ENCODE results near the gene ARID5B. TPM values are rescaled to one million over a fixed set of nuclear protein-coding genes. Genes with fewer than 3 reads are reported as not detected.

ARID5B gene
- total and polyA plus RNA-seq, 2 experiments from 2014 or later, result 1.3 to 1.6 TPM

DNA sequence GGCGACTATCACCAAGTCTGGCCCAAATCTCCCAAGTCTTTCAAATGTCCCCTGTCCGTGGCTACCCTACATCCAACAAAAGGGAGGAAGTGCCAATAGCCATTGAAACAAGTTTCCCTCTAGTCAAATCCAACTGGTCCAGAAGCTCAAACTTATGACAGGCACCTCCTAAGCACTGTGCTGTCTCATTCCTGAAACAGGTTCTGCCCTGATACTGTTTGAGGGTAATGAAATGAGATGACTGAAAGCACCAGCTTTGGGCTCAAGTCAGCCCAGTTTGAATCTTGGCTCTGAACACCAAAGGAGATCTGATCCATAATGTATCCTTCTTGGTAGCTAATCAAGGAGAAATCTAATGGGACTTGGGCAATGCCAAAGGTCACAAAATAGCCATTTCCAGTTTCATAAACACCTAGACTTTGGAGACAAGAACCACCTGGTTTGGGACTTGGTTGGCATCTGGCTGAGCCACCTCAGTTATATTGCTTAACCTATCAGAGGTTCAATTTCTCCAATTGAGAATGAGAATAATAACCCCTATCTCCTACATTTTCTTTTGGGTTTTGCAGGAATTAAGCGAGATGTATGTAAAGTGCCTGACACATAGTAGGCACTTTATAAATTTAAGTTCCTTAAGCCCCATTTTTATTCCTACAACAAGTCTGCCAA, 34.7 kb upstream of the ARID5B start:
- Histone ChIP-seq H3K27me3 (ENCODE audit: insufficient read depth) (no peaks in the 10 kb centered on the region), H3F3A (replicated peaks; ENCODE audit: low read depth) (no peaks in the 10 kb centered on the region), H3K4me1 (ENCODE audit: insufficient read depth) (0 out of 2 replicates have a peak, but pooled peaks cover 3% of the 10 kb centered on the region), H3K4me3 (peak overlapping the region; percentile 44; the same call in 1 of the 2 replicates), H3K79me2 (replicated peaks; ENCODE audit: insufficient read depth) (no peaks in the 10 kb centered on the region), H3K36me3 (ENCODE audit: insufficient read depth) (no peaks in the 10 kb centered on the region), H3K4me2 (no peak overlapping the region), H3K27ac (ENCODE audit: low read depth) (no peak overlapping the region), H3K9me2 (ENCODE audit: insufficient read depth) (no peaks in the 10 kb centered on the region), H4K20me1 (replicated peaks; ENCODE audit: insufficient read depth) (no peaks in the 10 kb centered on the region), H2AFZ (peak overlapping the region; percentile 81)
- no peak overlapping the region for H3K4me3 Mint-ChIP-seq
- no peak for TF ChIP-seq EZH2 (IDR thresholded peaks at IDR 0.05; ENCODE audit: low read depth, unreplicated experiment)
- no peak for TF ChIP-seq POLR2AphosphoS5 (IDR thresholded peaks at IDR 0.05; ENCODE audit: low read depth)
- TF ChIP-seq, protein P1, sequence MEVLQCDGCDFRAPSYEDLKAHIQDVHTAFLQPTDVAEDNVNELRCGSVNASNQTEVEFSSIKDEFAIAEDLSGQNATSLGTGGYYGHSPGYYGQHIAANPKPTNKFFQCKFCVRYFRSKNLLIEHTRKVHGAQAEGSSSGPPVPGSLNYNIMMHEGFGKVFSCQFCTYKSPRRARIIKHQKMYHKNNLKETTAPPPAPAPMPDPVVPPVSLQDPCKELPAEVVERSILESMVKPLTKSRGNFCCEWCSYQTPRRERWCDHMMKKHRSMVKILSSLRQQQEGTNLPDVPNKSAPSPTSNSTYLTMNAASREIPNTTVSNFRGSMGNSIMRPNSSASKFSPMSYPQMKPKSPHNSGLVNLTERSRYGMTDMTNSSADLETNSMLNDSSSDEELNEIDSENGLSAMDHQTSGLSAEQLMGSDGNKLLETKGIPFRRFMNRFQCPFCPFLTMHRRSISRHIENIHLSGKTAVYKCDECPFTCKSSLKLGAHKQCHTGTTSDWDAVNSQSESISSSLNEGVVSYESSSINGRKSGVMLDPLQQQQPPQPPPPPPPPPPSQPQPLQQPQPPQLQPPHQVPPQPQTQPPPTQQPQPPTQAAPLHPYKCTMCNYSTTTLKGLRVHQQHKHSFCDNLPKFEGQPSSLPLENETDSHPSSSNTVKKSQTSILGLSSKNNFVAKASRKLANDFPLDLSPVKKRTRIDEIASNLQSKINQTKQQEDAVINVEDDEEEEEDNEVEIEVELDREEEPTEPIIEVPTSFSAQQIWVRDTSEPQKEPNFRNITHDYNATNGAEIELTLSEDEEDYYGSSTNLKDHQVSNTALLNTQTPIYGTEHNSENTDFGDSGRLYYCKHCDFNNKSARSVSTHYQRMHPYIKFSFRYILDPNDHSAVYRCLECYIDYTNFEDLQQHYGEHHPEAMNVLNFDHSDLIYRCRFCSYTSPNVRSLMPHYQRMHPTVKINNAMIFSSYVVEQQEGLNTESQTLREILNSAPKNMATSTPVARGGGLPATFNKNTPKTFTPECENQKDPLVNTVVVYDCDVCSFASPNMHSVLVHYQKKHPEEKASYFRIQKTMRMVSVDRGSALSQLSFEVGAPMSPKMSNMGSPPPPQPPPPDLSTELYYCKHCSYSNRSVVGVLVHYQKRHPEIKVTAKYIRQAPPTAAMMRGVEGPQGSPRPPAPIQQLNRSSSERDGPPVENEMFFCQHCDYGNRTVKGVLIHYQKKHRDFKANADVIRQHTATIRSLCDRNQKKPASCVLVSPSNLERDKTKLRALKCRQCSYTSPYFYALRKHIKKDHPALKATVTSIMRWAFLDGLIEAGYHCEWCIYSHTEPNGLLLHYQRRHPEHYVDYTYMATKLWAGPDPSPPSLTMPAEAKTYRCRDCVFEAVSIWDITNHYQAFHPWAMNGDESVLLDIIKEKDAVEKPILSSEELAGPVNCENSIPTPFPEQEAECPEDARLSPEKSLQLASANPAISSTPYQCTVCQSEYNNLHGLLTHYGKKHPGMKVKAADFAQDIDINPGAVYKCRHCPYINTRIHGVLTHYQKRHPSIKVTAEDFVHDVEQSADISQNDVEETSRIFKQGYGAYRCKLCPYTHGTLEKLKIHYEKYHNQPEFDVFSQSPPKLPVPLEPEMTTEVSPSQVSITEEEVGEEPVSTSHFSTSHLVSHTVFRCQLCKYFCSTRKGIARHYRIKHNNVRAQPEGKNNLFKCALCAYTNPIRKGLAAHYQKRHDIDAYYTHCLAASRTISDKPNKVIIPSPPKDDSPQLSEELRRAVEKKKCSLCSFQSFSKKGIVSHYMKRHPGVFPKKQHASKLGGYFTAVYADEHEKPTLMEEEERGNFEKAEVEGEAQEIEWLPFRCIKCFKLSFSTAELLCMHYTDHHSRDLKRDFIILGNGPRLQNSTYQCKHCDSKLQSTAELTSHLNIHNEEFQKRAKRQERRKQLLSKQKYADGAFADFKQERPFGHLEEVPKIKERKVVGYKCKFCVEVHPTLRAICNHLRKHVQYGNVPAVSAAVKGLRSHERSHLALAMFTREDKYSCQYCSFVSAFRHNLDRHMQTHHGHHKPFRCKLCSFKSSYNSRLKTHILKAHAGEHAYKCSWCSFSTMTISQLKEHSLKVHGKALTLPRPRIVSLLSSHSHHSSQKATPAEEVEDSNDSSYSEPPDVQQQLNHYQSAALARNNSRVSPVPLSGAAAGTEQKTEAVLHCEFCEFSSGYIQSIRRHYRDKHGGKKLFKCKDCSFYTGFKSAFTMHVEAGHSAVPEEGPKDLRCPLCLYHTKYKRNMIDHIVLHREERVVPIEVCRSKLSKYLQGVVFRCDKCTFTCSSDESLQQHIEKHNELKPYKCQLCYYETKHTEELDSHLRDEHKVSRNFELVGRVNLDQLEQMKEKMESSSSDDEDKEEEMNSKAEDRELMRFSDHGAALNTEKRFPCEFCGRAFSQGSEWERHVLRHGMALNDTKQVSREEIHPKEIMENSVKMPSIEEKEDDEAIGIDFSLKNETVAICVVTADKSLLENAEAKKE (CRISPR knock-in tag; IDR thresholded peaks at IDR 0.05), result no peak
- TF ChIP-seq STAT1 (IDR thresholded peaks at IDR 0.05; ENCODE audit: unreplicated experiment), result no peak
- TF ChIP-seq, protein P2, sequence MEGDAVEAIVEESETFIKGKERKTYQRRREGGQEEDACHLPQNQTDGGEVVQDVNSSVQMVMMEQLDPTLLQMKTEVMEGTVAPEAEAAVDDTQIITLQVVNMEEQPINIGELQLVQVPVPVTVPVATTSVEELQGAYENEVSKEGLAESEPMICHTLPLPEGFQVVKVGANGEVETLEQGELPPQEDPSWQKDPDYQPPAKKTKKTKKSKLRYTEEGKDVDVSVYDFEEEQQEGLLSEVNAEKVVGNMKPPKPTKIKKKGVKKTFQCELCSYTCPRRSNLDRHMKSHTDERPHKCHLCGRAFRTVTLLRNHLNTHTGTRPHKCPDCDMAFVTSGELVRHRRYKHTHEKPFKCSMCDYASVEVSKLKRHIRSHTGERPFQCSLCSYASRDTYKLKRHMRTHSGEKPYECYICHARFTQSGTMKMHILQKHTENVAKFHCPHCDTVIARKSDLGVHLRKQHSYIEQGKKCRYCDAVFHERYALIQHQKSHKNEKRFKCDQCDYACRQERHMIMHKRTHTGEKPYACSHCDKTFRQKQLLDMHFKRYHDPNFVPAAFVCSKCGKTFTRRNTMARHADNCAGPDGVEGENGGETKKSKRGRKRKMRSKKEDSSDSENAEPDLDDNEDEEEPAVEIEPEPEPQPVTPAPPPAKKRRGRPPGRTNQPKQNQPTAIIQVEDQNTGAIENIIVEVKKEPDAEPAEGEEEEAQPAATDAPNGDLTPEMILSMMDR (conservative IDR thresholded peaks at IDR 0.05; ENCODE audit: low read depth in 2 of 2), result no peak
- TF ChIP-seq ZNF114 (CRISPR knock-in tag; IDR thresholded peaks at IDR 0.05), result no peak
- TF ChIP-seq, protein P3, sequence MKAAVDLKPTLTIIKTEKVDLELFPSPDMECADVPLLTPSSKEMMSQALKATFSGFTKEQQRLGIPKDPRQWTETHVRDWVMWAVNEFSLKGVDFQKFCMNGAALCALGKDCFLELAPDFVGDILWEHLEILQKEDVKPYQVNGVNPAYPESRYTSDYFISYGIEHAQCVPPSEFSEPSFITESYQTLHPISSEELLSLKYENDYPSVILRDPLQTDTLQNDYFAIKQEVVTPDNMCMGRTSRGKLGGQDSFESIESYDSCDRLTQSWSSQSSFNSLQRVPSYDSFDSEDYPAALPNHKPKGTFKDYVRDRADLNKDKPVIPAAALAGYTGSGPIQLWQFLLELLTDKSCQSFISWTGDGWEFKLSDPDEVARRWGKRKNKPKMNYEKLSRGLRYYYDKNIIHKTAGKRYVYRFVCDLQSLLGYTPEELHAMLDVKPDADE (IDR thresholded peaks at IDR 0.05), result no peak
- TF ChIP-seq JUNB (IDR thresholded peaks at IDR 0.05; ENCODE audit: unreplicated experiment), result no peak
- TF ChIP-seq CREB1 (CRISPR knock-in tag; IDR thresholded peaks at IDR 0.05; ENCODE audit: low read depth), result no peak
- TF ChIP-seq, protein P4, sequence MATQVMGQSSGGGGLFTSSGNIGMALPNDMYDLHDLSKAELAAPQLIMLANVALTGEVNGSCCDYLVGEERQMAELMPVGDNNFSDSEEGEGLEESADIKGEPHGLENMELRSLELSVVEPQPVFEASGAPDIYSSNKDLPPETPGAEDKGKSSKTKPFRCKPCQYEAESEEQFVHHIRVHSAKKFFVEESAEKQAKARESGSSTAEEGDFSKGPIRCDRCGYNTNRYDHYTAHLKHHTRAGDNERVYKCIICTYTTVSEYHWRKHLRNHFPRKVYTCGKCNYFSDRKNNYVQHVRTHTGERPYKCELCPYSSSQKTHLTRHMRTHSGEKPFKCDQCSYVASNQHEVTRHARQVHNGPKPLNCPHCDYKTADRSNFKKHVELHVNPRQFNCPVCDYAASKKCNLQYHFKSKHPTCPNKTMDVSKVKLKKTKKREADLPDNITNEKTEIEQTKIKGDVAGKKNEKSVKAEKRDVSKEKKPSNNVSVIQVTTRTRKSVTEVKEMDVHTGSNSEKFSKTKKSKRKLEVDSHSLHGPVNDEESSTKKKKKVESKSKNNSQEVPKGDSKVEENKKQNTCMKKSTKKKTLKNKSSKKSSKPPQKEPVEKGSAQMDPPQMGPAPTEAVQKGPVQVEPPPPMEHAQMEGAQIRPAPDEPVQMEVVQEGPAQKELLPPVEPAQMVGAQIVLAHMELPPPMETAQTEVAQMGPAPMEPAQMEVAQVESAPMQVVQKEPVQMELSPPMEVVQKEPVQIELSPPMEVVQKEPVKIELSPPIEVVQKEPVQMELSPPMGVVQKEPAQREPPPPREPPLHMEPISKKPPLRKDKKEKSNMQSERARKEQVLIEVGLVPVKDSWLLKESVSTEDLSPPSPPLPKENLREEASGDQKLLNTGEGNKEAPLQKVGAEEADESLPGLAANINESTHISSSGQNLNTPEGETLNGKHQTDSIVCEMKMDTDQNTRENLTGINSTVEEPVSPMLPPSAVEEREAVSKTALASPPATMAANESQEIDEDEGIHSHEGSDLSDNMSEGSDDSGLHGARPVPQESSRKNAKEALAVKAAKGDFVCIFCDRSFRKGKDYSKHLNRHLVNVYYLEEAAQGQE (IDR thresholded peaks at IDR 0.05; ENCODE audit: unreplicated experiment), result no peak
- no peak for TF ChIP-seq NANOG (IDR thresholded peaks at IDR 0.05; ENCODE audit: borderline replicate concordance)
- no peak for TF ChIP-seq EZH2phosphoT487 (IDR thresholded peaks at IDR 0.05; ENCODE audit: unreplicated experiment)
- no peak for TF ChIP-seq ZNF331 (CRISPR knock-in tag; IDR thresholded peaks at IDR 0.05; ENCODE audit: low read depth)
- no peaks in the 10 kb centered on the region for H3K4me1 Mint-ChIP-seq
- DNase-seq (ENCODE audit: low spot score) (no peak), ATAC-seq (no peak)
- no peaks in the 10 kb centered on the region for H3K27me3 Mint-ChIP-seq (ENCODE audit: insufficient read depth, low read depth, poor library complexity)
- H3K36me3 Mint-ChIP-seq (ENCODE audit: low read depth), result no peaks in the 10 kb centered on the region
- no peak overlapping the region for H3K27ac Mint-ChIP-seq
- H3K9me3 Mint-ChIP-seq, result no peaks in the 10 kb centered on the region

Data from GM23338 (cell line).